Measurements from ENCODE around the gene XPNPEP2.

The XPNPEP2 gene

DNA sequence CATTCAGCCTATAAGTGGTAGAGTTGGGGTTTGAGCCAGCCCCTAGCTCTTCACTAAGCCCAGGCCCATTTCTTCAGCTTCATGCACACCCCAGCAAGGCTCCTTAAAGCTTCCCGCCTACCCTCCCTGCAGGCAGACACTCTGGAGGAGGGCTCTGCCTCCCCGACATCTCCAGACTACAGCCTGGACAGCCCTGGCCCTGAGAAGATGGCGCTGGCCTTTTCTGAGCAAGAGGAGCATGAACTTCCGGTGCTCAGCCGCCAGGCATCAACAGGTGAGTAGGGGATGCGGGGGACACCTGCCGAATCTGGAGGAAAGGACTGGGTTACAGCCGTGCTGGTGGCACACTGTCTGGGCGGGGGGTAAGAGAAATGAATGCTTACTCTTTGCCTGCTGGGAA is 52.0 kb downstream of the XPNPEP2 start:
- TF ChIP-seq, protein P1, sequence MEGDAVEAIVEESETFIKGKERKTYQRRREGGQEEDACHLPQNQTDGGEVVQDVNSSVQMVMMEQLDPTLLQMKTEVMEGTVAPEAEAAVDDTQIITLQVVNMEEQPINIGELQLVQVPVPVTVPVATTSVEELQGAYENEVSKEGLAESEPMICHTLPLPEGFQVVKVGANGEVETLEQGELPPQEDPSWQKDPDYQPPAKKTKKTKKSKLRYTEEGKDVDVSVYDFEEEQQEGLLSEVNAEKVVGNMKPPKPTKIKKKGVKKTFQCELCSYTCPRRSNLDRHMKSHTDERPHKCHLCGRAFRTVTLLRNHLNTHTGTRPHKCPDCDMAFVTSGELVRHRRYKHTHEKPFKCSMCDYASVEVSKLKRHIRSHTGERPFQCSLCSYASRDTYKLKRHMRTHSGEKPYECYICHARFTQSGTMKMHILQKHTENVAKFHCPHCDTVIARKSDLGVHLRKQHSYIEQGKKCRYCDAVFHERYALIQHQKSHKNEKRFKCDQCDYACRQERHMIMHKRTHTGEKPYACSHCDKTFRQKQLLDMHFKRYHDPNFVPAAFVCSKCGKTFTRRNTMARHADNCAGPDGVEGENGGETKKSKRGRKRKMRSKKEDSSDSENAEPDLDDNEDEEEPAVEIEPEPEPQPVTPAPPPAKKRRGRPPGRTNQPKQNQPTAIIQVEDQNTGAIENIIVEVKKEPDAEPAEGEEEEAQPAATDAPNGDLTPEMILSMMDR (IDR thresholded peaks at IDR 0.05; ENCODE audit: control extremely low read depth, extremely low read depth, low read depth, missing control alignments) = no peak
- no peak for DNase-seq (ENCODE audit: extremely low spot score)
- ChIA-PET CTCF (no interaction called here), POLR2A (no interaction called here)

DNA sequence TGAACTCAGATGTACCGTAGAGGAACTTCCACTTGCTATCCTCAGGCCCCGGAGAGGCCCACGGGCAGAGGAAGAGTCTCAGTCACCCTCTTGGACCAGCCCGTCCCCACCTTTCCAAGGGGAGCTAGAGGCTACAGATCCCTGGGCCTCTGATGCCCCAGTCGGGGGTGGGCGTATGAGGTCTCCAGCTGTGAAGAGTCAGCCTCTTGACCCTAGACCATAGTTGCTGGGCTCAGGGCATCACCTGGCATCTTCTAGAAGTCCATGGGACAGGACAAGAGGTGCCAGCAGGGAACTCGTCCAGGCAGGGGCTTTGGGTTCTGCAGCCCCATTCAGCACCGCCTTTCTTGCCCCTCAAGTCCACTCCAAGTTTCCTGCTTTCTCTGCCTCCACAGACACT is 52.6 kb downstream of the XPNPEP2 start:
- CTCF ChIA-PET = interaction anchor here (0.9 kb wide), 1 partner anchor 17 kb away, joined by 3 read pairs; no protein-coding TSS in a partner anchor
- DNase-seq (ENCODE audit: extremely low spot score) = no peak
- POLR2A ChIA-PET = no interaction called here
- TF ChIP-seq, protein P1 (IDR thresholded peaks at IDR 0.05; ENCODE audit: control extremely low read depth, extremely low read depth, low read depth, missing control alignments) = no peak

DNA sequence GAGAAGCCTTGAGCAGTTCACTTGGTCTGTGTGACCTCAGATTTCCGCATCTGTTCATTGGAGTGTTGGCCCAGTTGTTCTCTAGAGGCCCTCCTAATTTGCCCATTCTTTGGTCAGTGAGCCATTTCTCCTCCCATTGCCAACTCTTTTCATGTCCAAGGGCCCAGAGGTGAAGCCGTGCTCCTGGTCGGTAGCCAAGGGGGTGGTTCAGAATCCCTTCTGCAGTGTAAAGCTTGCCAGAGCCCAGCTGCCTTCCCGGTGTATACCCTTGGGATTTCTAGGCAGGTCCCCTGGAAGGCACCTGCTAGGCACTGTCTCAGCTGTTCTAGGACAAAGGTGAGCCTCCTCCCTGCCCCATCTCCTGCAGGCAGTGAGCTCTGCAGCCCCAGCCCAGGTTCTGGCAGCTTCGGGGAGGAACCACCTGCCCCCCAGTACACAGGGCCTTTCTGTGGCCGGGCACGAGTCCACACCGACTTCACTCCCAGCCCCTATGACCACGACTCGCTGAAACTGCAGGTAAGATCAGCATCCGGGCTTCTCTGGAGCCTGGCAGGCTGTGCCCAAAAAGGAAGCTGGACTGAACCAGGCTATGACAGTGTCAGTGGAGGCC is 53.3 kb downstream of the XPNPEP2 start:
- CTCF ChIA-PET = interaction anchor here (0.9 to 1.2 kb wide), 3 partner anchors 10 to 36 kb away, joined by 3 read pairs; no protein-coding TSS in a partner anchor
- no peak for DNase-seq (ENCODE audit: extremely low spot score)
- POLR2A ChIA-PET = no interaction called here
- TF ChIP-seq, protein P1 (IDR thresholded peaks at IDR 0.05; ENCODE audit: control extremely low read depth, extremely low read depth, low read depth, missing control alignments) = no peak

DNA sequence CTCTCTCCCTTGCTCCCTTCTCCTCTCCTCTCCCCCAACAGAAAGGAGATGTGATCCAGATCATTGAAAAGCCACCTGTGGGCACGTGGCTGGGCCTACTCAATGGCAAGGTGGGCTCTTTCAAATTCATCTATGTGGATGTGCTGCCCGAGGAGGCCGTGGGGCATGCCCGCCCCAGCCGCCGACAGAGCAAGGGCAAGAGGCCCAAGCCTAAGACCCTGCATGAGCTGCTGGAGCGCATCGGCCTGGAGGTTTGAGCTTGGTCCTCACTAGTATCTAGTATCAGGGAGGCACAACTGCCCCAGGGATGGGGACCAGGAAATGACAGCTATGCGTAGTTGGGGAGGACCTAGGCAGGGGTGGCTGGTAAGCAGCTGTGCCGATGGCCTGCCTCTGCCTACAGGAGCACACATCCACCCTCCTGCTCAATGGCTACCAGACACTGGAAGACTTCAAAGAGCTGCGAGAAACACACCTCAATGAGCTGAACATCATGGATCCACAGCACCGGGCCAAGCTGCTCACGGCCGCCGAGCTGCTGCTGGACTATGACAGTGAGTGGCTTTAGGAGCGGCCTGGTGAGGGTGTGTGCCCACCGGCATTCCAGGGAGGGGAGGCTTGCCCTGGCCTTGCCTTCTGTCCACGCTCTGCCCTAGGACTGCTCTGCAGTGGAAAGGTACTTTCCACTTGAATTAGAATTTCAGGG is 54.0 kb downstream of the XPNPEP2 start:
- ChIA-PET POLR2A (interaction anchor here (0.6 kb wide), 1 partner anchor 12 kb away, joined by 5 read pairs; no protein-coding TSS in a partner anchor), CTCF (interaction anchor here (0.9 to 1.2 kb wide), 3 partner anchors 11 to 37 kb away, joined by 3 read pairs; no protein-coding TSS in a partner anchor)
- DNase-seq (ENCODE audit: extremely low spot score) = no peak
- TF ChIP-seq, protein P1 (IDR thresholded peaks at IDR 0.05; ENCODE audit: control extremely low read depth, extremely low read depth, low read depth, missing control alignments) = no peak

DNA sequence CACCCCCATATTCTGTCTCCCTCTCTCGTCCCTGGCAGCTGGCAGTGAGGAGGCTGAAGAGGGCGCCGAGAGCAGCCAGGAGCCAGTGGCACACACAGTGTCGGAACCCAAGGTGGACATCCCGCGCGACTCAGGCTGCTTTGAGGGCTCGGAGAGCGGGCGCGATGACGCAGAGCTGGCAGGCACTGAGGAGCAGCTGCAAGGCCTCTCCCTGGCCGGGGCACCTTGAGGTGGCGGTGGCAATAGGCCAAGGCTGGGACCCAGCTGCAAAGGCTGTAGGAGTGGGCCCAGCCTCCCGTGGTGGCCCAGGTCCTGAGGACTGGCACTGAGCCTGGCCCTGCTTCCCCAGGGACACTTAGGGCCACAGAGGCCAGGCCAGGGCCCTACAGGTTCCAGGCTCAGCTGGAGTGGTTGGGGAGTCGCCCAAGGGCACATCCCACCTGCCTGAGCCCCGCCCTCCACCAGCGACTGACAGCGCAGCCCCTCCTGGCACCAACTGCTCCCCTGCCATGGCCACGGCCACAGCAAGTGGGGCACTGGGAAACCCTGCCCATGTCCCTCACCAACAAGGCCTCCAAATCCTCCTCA is 54.9 kb downstream of the XPNPEP2 start:
- DNase-seq (ENCODE audit: extremely low spot score) = no peak
- POLR2A ChIA-PET = no interaction called here
- TF ChIP-seq, protein P1 (IDR thresholded peaks at IDR 0.05; ENCODE audit: control extremely low read depth, extremely low read depth, low read depth, missing control alignments) = no peak

DNA sequence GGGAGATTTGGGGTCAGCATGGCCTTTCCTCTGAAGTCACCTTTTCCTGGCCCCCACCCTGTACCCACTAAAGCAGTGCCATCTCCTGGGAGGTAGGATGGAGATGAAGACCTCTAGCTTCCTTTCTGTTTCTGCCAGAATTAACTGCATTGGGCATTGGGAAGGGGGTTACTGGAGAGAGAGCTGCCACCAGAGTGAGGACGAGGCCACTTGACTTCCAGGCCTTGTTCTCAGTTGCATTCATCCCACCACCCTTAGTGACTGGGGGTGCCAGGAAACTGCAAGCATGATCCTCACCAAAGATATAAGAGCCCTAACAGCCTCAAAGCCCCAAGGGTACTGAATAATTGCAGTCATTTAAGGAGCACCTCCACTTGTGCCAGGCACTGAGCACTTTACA is 56.8 kb downstream of the XPNPEP2 start:
- TF ChIP-seq, protein P1 (IDR thresholded peaks at IDR 0.05; ENCODE audit: control extremely low read depth, extremely low read depth, low read depth, missing control alignments) = no peak
- POLR2A ChIA-PET = no interaction called here
- CTCF ChIA-PET = no interaction called here
- DNase-seq (ENCODE audit: extremely low spot score) = no peak

More for the DNA sequence above, 54.9 kb downstream of the XPNPEP2 start:
- CTCF ChIA-PET = no interaction called here

Measured in GM10248 (cell line).